ENCODE results near the gene DEUP1. TPM values are rescaled to one million over a fixed set of nuclear protein-coding genes. Genes with fewer than 3 reads are reported as not detected.

Gene DEUP1
- total and polyA plus RNA-seq, 8 donors, result 0.34 to 3.8 (median 2.4) TPM

DNA sequence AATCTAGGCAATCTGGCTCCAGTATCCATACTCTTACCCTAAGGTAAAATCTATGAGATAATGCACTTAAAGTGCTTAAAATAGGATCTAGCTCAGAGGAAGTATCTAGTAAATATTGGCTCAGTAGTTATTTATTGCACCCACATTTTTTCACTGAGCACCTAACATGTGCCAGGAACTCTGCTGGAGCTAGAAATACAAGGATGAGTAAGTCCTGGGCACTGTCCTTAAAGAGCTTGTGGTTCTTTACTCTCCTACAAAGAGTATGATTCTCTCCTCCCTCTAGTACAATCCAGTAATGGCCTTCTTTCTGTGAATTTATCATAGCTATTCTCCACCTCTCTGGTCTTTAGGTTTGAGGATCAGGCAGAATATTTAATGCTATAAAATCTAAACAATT, 59.2 kb downstream of the DEUP1 start:
- H3K4me3 ChIP-seq, result no peak overlapping the region
- TF ChIP-seq, protein P1, sequence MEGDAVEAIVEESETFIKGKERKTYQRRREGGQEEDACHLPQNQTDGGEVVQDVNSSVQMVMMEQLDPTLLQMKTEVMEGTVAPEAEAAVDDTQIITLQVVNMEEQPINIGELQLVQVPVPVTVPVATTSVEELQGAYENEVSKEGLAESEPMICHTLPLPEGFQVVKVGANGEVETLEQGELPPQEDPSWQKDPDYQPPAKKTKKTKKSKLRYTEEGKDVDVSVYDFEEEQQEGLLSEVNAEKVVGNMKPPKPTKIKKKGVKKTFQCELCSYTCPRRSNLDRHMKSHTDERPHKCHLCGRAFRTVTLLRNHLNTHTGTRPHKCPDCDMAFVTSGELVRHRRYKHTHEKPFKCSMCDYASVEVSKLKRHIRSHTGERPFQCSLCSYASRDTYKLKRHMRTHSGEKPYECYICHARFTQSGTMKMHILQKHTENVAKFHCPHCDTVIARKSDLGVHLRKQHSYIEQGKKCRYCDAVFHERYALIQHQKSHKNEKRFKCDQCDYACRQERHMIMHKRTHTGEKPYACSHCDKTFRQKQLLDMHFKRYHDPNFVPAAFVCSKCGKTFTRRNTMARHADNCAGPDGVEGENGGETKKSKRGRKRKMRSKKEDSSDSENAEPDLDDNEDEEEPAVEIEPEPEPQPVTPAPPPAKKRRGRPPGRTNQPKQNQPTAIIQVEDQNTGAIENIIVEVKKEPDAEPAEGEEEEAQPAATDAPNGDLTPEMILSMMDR (IDR thresholded peaks at IDR 0.05), result no peak
- ATAC-seq (no peak), DNase-seq (no peak)
- no peaks in the 10 kb centered on the region for H3K27me3 ChIP-seq
- H3K9me3 ChIP-seq, result no peaks in the 10 kb centered on the region
- H3K36me3 ChIP-seq, result no peaks in the 10 kb centered on the region
- no peak overlapping the region for H3K27ac ChIP-seq
- H3K4me1 ChIP-seq, result no peaks in the 10 kb centered on the region
- intact Hi-C loops (cut with DNase I), result no loop called here

DNA sequence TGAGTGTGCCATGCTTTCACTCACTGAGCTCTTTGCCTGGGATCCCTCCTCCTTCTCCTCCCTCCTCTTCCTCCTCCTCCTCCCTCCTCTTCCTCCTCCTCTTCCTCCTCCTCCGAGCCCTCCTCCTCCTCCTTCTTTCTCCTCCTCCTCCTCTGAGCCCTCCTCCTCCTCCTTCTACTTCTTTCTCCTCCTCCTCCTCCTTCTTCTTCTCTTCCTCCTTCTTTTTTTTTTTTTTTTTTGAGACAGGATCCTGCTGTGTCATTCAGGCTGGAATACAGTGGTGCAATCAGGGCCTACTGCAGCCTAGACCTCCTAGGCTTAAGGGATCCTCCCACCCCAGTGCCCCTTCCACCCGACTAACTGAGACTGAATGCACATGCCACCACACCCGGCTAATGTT, 62.3 kb downstream of the DEUP1 start:
- intact Hi-C loops (cut with DNase I), result no loop called here
- Histone ChIP-seq H3K4me1 (no peaks in the 10 kb centered on the region), H3K27me3 (no peaks in the 10 kb centered on the region), H3K27ac (no peak overlapping the region), H3K36me3 (no peaks in the 10 kb centered on the region), H3K9me3 (no peaks in the 10 kb centered on the region), H3K4me3 (no peak overlapping the region)
- ATAC-seq (no peak), DNase-seq (no peak)
- TF ChIP-seq, protein P1 (IDR thresholded peaks at IDR 0.05), result no peak

DNA sequence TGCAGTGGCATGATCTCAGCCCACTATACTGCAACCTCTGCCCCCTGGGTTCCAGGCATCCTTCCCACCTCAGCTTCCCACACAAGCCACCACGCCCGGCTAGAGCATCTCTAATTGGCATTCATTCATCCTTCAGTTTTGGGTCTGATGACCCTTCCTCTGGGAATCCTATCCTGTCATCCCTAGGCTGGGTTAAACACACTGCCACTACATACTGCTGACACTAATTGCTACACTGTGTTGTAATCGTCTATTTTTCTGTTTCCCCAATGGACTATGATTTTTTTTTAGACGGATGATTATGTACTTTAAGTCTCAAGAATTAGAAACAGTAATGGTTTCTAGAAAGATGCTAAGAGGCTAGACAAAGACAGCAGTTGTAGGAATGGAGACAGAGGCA, 62.8 kb downstream of the DEUP1 start:
- ATAC-seq (no peak), DNase-seq (no peak)
- no peak overlapping the region for H3K27ac ChIP-seq
- no peaks in the 10 kb centered on the region for H3K9me3 ChIP-seq
- TF ChIP-seq, protein P1 (IDR thresholded peaks at IDR 0.05), result no peak
- H3K27me3 ChIP-seq, result no peaks in the 10 kb centered on the region
- no peaks in the 10 kb centered on the region for H3K36me3 ChIP-seq
- no peak overlapping the region for H3K4me3 ChIP-seq
- intact Hi-C loops (cut with DNase I), result no loop called here
- no peaks in the 10 kb centered on the region for H3K4me1 ChIP-seq

DNA sequence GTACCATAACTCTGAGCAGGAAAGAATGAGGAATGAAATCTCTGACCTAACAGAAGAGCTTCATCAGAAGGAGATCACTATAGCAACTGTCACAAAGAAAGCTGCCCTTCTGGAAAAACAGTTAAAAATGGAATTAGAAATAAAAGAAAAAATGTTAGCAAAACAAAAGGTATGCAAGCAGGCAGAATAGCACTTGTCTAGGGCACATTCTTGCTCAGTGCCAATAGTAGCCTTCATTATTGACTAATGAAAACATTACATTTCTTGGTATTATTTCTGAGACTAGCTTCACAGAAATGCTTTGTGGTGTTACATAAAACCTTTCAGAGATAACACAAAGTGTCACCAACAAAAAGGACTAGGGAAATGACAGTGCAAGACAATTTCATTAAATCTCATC, 63.9 kb downstream of the DEUP1 start:
- intact Hi-C loops (cut with DNase I), result no loop called here
- Histone ChIP-seq H3K4me3 (no peak overlapping the region), H3K9me3 (no peaks in the 10 kb centered on the region), H3K36me3 (no peaks in the 10 kb centered on the region), H3K27ac (no peak overlapping the region), H3K4me1 (no peaks in the 10 kb centered on the region), H3K27me3 (no peaks in the 10 kb centered on the region)
- ATAC-seq, result no peak
- no peak for DNase-seq
- TF ChIP-seq, protein P1 (IDR thresholded peaks at IDR 0.05), result no peak

DNA sequence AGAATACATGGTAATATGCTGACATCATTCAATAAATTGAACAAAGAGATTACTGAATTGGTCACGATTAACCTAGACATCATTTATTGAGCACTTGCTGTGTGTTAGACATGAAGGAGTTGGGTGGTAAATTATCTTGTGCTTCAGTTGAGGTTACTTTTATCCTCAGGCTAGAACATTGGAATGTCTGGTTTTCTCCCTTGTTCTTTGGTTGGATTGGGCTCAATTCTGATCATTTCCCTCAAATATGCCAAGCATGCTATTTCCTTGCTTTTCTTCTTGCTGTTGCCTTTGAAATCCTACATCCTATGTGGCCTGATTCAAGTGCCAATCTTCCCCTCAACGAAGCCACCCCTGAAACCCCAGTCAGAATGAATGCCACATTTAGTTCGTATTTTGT, 65.8 kb downstream of the DEUP1 start:
- intact Hi-C loops (cut with DNase I), result no loop called here
- TF ChIP-seq, protein P1 (IDR thresholded peaks at IDR 0.05), result no peak
- Histone ChIP-seq H3K36me3 (no peaks in the 10 kb centered on the region), H3K27ac (no peak overlapping the region), H3K4me3 (no peak overlapping the region), H3K4me1 (no peaks in the 10 kb centered on the region), H3K9me3 (no peaks in the 10 kb centered on the region), H3K27me3 (no peaks in the 10 kb centered on the region)
- ATAC-seq (no peak), DNase-seq (no peak)

Data from left lung (tissue), 10 donors.